ENCODE measurements around the gene NLRP14.

Gene NLRP14

GRCh38 chr11:7050191-7050590 is 29.9 kb downstream of the NLRP14 start:
- ChIA-PET POLR2A (no interaction called here), CTCF (no interaction called here)
- H3K27ac ChIP-seq (ENCODE audit: extremely low read depth, low read depth, low read length), result no peak overlapping the region
- no peaks in the 10 kb centered on the region for H3K36me3 ChIP-seq (ENCODE audit: control insufficient read depth in 2 of 2, insufficient read depth in 1 of 2, low read length in 2 of 2)
- no peaks in the 10 kb centered on the region for H3K9me3 ChIP-seq (ENCODE audit: control insufficient read depth, insufficient read depth, low read depth, low read length)
- H3K4me1 ChIP-seq (ENCODE audit: control insufficient read depth, insufficient read depth, low read length), result no peaks in the 10 kb centered on the region
- no peak overlapping the region for H3K4me3 ChIP-seq (ENCODE audit: low read depth, low read length)
- TF ChIP-seq IKZF3 (tag by site-specific recombination; IDR thresholded peaks at IDR 0.05), result no peak
- TF ChIP-seq PRDM4 (tag by site-specific recombination; IDR thresholded peaks at IDR 0.05), result no peak
- TF ChIP-seq ZSCAN16 (tag by site-specific recombination; IDR thresholded peaks at IDR 0.05), result no peak
- TF ChIP-seq ZNF214 (tag by site-specific recombination; IDR thresholded peaks at IDR 0.05; ENCODE audit: borderline replicate concordance), result no peak
- no peak for TF ChIP-seq ZNF692 (tag by site-specific recombination; IDR thresholded peaks at IDR 0.05)

- H3K4me1 ChIP-seq (ENCODE audit: control insufficient read depth, insufficient read depth, low read length), result no peaks in the 10 kb centered on the region
- no peak overlapping the region for H3K4me3 ChIP-seq (ENCODE audit: low read depth, low read length)
- ChIA-PET CTCF (interaction anchor here (0.9 kb wide), 1 partner anchor 16 kb away, joined by 3 read pairs; no protein-coding TSS in a partner anchor), POLR2A (no interaction called here)
- TF ChIP-seq ZNF521 (tag by site-specific recombination; IDR thresholded peaks at IDR 0.05), result no peak
- no peak for TF ChIP-seq ZNF76 (tag by site-specific recombination; IDR thresholded peaks at IDR 0.05; ENCODE audit: borderline replicate concordance, low read depth)
- TF ChIP-seq ZNF571 (tag by site-specific recombination; IDR thresholded peaks at IDR 0.05), result no peak
- no peak for TF ChIP-seq INSM2 (tag by site-specific recombination; IDR thresholded peaks at IDR 0.05)
- TF ChIP-seq ZNF341 (tag by site-specific recombination; IDR thresholded peaks at IDR 0.05; ENCODE audit: low read depth), result no peak
- no peak for TF ChIP-seq GLIS1 (tag by site-specific recombination; IDR thresholded peaks at IDR 0.05)
- TF ChIP-seq ZNF221 (tag by site-specific recombination; IDR thresholded peaks at IDR 0.05; ENCODE audit: borderline replicate concordance), result no peak
- no peak for TF ChIP-seq ZNF513 (tag by site-specific recombination; IDR thresholded peaks at IDR 0.05)
- no peak for TF ChIP-seq EGR2 (tag by site-specific recombination; IDR thresholded peaks at IDR 0.05; ENCODE audit: low read depth)
- TF ChIP-seq ZNF501 (tag by site-specific recombination; IDR thresholded peaks at IDR 0.05), result no peak
- no peak for TF ChIP-seq ZNF449 (tag by site-specific recombination; IDR thresholded peaks at IDR 0.05)
- no peak for TF ChIP-seq ZNF184 (tag by site-specific recombination; IDR thresholded peaks at IDR 0.05)
- no peak for TF ChIP-seq ZNF692 (tag by site-specific recombination; IDR thresholded peaks at IDR 0.05)
- no peak for TF ChIP-seq ZBTB49 (tag by site-specific recombination; IDR thresholded peaks at IDR 0.05; ENCODE audit: low read depth)
- TF ChIP-seq ZNF660 (tag by site-specific recombination; IDR thresholded peaks at IDR 0.05), result no peak
- H3K36me3 ChIP-seq (ENCODE audit: control insufficient read depth in 2 of 2, insufficient read depth in 1 of 2, low read length in 2 of 2), result no peaks in the 10 kb centered on the region
- no peaks in the 10 kb centered on the region for H3K9me3 ChIP-seq (ENCODE audit: control insufficient read depth, insufficient read depth, low read depth, low read length)
- H3K27ac ChIP-seq (ENCODE audit: extremely low read depth, low read depth, low read length), result no peak overlapping the region
Measured at GRCh38 chr11:7056828-7057513, 36.7 kb downstream of the NLRP14 start.

Measured in HEK293 (cell line).